ENCODE measurements around the gene U2AF1L4.

DNA sequence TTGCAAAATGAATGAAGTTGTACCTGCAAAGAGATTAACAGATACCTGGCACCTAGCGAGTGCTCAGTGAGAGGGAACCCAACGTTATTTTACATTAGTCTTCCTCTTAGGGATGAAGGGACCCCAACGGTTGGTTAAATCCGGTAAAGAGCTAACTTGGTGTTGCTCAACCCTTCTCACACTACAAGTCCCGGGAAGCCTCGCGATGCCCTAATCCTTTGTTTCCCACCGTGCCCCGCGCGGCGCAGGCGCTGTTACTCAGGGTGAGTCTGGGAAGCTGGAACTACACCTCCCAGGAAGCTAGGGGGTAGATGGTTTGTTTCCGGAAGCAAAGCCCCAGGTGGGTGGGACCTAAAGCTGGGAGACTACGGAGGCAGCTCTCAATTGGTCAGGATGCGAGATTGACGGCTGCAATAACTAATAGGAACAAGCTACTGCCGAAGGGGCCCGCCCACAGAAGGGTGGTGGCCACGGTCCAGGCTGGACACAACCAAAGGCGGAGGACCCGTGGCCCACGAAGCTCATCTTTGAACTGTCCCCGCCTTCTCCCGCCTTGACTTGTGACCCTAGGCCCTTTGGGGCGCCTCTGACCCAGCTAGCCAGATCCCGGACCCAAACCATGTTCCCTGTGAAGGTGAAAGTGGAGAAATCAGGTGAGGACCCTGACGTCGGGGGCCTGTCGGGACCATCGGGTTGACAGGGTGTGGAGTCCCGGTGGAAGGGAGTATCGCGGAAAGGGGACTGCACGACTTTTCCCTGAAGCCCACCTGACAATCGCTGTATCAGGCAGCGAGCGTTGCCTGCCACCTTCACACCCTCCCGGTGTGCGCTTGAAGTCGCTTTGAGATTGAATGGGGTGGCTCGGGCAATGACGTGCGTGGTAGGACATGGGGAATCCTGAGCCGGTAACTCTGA is 3.1 kb upstream of the U2AF1L4 start, which contains the start of gene LIN37:
- TF ChIP-seq, protein P1, sequence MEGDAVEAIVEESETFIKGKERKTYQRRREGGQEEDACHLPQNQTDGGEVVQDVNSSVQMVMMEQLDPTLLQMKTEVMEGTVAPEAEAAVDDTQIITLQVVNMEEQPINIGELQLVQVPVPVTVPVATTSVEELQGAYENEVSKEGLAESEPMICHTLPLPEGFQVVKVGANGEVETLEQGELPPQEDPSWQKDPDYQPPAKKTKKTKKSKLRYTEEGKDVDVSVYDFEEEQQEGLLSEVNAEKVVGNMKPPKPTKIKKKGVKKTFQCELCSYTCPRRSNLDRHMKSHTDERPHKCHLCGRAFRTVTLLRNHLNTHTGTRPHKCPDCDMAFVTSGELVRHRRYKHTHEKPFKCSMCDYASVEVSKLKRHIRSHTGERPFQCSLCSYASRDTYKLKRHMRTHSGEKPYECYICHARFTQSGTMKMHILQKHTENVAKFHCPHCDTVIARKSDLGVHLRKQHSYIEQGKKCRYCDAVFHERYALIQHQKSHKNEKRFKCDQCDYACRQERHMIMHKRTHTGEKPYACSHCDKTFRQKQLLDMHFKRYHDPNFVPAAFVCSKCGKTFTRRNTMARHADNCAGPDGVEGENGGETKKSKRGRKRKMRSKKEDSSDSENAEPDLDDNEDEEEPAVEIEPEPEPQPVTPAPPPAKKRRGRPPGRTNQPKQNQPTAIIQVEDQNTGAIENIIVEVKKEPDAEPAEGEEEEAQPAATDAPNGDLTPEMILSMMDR (IDR thresholded peaks at IDR 0.05) = peak in 3 of 6 experiments; percentile 16 to 29 (median 23)
- TF ChIP-seq POLR2A (IDR thresholded peaks at IDR 0.05) = peak; percentile 51 to 89
